Measurements from ENCODE around the gene PCED1B. TPM values are rescaled to one million over a fixed set of nuclear protein-coding genes. Genes with fewer than 3 reads are reported as not detected.
"Not testable (repeated sequence)": the region's sequence is repeated elsewhere in the genome, so short reads cannot be mapped to it uniquely, and the experiment has no call there.

The PCED1B gene
- total RNA-seq, 6 donors from 2014 or later, result 4.6 to 53.4 (median 11.7) TPM

- Histone ChIP-seq H3K9me3 (no peaks in the 10 kb centered on the region), H3K36me3 (no peaks in the 10 kb centered on the region), H3K4me1 (no peaks in the 10 kb centered on the region), H3K27ac (no peak overlapping the region), H3K27me3 (no peaks in the 10 kb centered on the region), H3K4me3 (no peak overlapping the region)
- no peak for ATAC-seq (ENCODE audit: low FRiP score in 2 of 2)
- no peak for DNase-seq
- 84 to 91% methylated on average over 5 of the region's 5 CpGs for WGBS, 2 donors
- TF ChIP-seq POLR2AphosphoS5 (IDR thresholded peaks at IDR 0.05) (no peak), EP300 (IDR thresholded peaks at IDR 0.05) (no peak), POLR2A (IDR thresholded peaks at IDR 0.05) (no peak)
- TF ChIP-seq, protein P1, sequence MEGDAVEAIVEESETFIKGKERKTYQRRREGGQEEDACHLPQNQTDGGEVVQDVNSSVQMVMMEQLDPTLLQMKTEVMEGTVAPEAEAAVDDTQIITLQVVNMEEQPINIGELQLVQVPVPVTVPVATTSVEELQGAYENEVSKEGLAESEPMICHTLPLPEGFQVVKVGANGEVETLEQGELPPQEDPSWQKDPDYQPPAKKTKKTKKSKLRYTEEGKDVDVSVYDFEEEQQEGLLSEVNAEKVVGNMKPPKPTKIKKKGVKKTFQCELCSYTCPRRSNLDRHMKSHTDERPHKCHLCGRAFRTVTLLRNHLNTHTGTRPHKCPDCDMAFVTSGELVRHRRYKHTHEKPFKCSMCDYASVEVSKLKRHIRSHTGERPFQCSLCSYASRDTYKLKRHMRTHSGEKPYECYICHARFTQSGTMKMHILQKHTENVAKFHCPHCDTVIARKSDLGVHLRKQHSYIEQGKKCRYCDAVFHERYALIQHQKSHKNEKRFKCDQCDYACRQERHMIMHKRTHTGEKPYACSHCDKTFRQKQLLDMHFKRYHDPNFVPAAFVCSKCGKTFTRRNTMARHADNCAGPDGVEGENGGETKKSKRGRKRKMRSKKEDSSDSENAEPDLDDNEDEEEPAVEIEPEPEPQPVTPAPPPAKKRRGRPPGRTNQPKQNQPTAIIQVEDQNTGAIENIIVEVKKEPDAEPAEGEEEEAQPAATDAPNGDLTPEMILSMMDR (IDR thresholded peaks at IDR 0.05), result no peak
These were observed 35.1 kb downstream of the PCED1B start for GRCh38 chr12:47114481-47114892.

DNA sequence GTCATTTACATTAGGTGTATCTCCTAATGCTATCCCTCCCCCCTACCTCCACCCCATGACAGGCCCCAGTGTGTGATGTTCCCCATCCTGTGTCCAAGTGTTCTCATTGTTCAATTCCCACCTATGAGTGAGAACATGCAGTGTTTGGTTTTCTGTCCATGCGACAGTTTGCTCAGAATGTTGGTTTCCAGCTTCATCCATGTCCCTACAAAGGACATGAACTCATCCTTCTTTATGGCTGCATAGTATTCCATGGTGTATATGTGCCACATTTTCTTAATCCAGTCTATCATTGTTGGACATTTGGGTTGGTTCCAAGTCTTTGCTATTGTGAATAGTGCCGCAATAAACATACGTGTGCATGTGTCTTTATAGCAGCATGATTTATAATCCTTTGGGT is 37.9 kb downstream of the PCED1B start:
- H3K9me3 ChIP-seq; DNase-seq; H3K27ac ChIP-seq; H3K36me3 ChIP-seq; H3K4me3 ChIP-seq; H3K27me3 ChIP-seq; ATAC-seq (ENCODE audit: low FRiP score in 2 of 2); H3K4me1 ChIP-seq: not testable (repeated sequence)
- 77 to 95% methylated on average over 1 to 2 of the region's 3 CpGs for WGBS, 2 donors

DNA sequence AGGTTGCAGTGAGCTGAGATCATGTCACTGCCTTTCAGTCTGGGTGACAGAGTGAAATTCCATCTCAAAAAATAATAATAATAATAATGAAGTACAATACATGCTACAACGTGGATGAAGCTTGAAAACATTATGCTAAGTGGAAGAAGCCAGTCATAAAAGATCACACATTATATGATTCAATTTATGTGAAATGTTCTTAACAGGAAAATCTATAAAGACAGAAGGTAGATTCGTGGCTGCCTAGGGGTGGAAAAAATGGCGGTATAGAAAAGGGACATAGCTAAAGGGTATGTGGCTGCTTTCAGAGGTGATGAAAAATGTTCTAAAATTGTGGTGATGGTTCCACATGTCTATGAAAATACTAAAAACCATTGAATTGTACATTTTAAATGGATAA is 41.3 kb downstream of the PCED1B start:
- Histone ChIP-seq H3K4me3 (no peak overlapping the region), H3K36me3 (no peaks in the 10 kb centered on the region), H3K27me3 (no peaks in the 10 kb centered on the region), H3K4me1 (no peaks in the 10 kb centered on the region), H3K9me3 (no peaks in the 10 kb centered on the region), H3K27ac (no peak overlapping the region)
- TF ChIP-seq POLR2AphosphoS5 (IDR thresholded peaks at IDR 0.05) (no peak), EP300 (IDR thresholded peaks at IDR 0.05) (no peak), POLR2A (IDR thresholded peaks at IDR 0.05) (no peak)
- TF ChIP-seq, protein P1 (IDR thresholded peaks at IDR 0.05), result no peak
- DNase-seq (no peak), ATAC-seq (ENCODE audit: low FRiP score in 2 of 2) (no peak)
- 91 to 93% methylated on average over 3 of the region's 3 CpGs for WGBS, 2 donors

GRCh38 chr12:47121146-47121545 is 41.7 kb downstream of the PCED1B start:
- Histone ChIP-seq H3K4me3 (no peak overlapping the region), H3K36me3 (no peaks in the 10 kb centered on the region), H3K27me3 (no peaks in the 10 kb centered on the region), H3K9me3 (no peaks in the 10 kb centered on the region), H3K27ac (no peak overlapping the region), H3K4me1 (no peaks in the 10 kb centered on the region)
- WGBS, 2 donors, result 77 to 85% methylated on average over 5 of the region's 5 CpGs
- no peak for DNase-seq
- no peak for ATAC-seq (ENCODE audit: low FRiP score in 2 of 2)
- TF ChIP-seq POLR2AphosphoS5 (IDR thresholded peaks at IDR 0.05) (no peak), POLR2A (IDR thresholded peaks at IDR 0.05) (no peak), EP300 (IDR thresholded peaks at IDR 0.05) (no peak)
- TF ChIP-seq, protein P1 (IDR thresholded peaks at IDR 0.05), result no peak

DNA sequence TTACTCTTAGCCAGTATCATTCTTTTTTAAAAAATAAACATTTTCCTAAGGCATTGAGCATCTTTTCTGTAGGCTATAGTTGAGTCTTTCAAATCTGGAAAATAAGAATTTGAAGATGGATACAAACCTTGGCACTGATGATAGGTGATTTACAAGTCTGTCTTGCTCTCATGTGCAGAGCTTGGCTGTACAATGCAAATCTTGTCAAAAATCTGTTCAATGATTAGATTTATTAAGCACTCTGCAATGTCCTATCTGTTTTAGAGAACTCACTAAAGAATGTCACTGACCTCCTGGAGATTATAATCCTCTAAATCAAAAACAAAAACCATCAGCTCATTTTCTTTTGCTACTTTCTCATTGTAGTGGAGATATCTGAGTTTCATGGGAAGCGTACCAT is 43.2 kb downstream of the PCED1B start:
- no peak for TF ChIP-seq EP300 (IDR thresholded peaks at IDR 0.05)
- TF ChIP-seq POLR2A (IDR thresholded peaks at IDR 0.05), result no peak
- TF ChIP-seq, protein P1 (IDR thresholded peaks at IDR 0.05), result no peak
- no peak for TF ChIP-seq POLR2AphosphoS5 (IDR thresholded peaks at IDR 0.05)
- no peaks in the 10 kb centered on the region for H3K27me3 ChIP-seq
- H3K4me3 ChIP-seq, result no peak overlapping the region
- 91 to 95% methylated on average over 1 of the region's 1 CpG for WGBS, 2 donors
- no peak for DNase-seq
- no peaks in the 10 kb centered on the region for H3K36me3 ChIP-seq
- H3K4me1 ChIP-seq, result no peaks in the 10 kb centered on the region
- ATAC-seq (ENCODE audit: low FRiP score in 2 of 2), result no peak
- H3K27ac ChIP-seq, result no peak overlapping the region
- no peaks in the 10 kb centered on the region for H3K9me3 ChIP-seq

Measured in upper lobe of left lung (tissue), 6 donors.